Measurements from ENCODE around the gene RBMS3. TPM values are rescaled to one million over a fixed set of nuclear protein-coding genes. Genes with fewer than 3 reads are reported as not detected.

The RBMS3 gene
- total RNA-seq, 4 donors from 2014 or later = 7.3 to 21.8 (median 12.8) TPM

GRCh38 chr3:29373131-29373680, 92.3 kb downstream of the RBMS3 start:
- intact Hi-C loops (cut with DNase I; ENCODE audit: low total_unique reads) = no loop called here
- TF ChIP-seq CTCF (IDR thresholded peaks at IDR 0.05) = no peak
- no peak for TF ChIP-seq POLR2A (IDR thresholded peaks at IDR 0.05)
- no peak overlapping the region for H3K4me3 ChIP-seq (ENCODE audit: low read depth, poor library complexity, severe bottlenecking)
- no peak for DNase-seq (ENCODE audit: low spot score in 2 of 2)

GRCh38 chr3:29374226-29374625, 93.4 kb downstream of the RBMS3 start:
- TF ChIP-seq POLR2A (IDR thresholded peaks at IDR 0.05) (no peak), CTCF (IDR thresholded peaks at IDR 0.05) (no peak)
- no peak overlapping the region for H3K4me3 ChIP-seq (ENCODE audit: low read depth, poor library complexity, severe bottlenecking)
- DNase-seq (ENCODE audit: low spot score in 2 of 2) = no peak
- intact Hi-C loops (cut with DNase I; ENCODE audit: low total_unique reads) = no loop called here

- H3K4me3 ChIP-seq (ENCODE audit: low read depth, poor library complexity, severe bottlenecking) = no peak overlapping the region
- DNase-seq (ENCODE audit: low spot score in 2 of 2) = no peak
- intact Hi-C loops (cut with DNase I; ENCODE audit: low total_unique reads) = no loop called here
- no peak for TF ChIP-seq POLR2A (IDR thresholded peaks at IDR 0.05)
- no peak for TF ChIP-seq CTCF (IDR thresholded peaks at IDR 0.05)
Measured at GRCh38 chr3:29379097-29379496, 98.2 kb downstream of the RBMS3 start.

- intact Hi-C loops (cut with DNase I; ENCODE audit: low total_unique reads) = no loop called here
- no peak for DNase-seq (ENCODE audit: low spot score in 2 of 2)
- H3K4me3 ChIP-seq (ENCODE audit: low read depth, poor library complexity, severe bottlenecking) = no peak overlapping the region
- no peak for TF ChIP-seq CTCF (IDR thresholded peaks at IDR 0.05)
- no peak for TF ChIP-seq POLR2A (IDR thresholded peaks at IDR 0.05)
- 55 to 59% methylated on average over 1 of the region's 1 CpG for WGBS, 2 donors
Measured at GRCh38 chr3:29381595-29381994, 100.7 kb downstream of the RBMS3 start.

GRCh38 chr3:29382409-29382808, 101.5 kb downstream of the RBMS3 start:
- no peak for TF ChIP-seq POLR2A (IDR thresholded peaks at IDR 0.05)
- no peak for TF ChIP-seq CTCF (IDR thresholded peaks at IDR 0.05)
- intact Hi-C loops (cut with DNase I; ENCODE audit: low total_unique reads) = no loop called here
- 55 to 66% methylated on average over 6 of the region's 6 CpGs for WGBS, 2 donors
- no peak overlapping the region for H3K4me3 ChIP-seq (ENCODE audit: low read depth, poor library complexity, severe bottlenecking)
- no peak for DNase-seq (ENCODE audit: low spot score in 2 of 2)

GRCh38 chr3:29382845-29383244, 102.0 kb downstream of the RBMS3 start:
- no peak for TF ChIP-seq POLR2A (IDR thresholded peaks at IDR 0.05)
- TF ChIP-seq CTCF (IDR thresholded peaks at IDR 0.05) = no peak
- no peak overlapping the region for H3K4me3 ChIP-seq (ENCODE audit: low read depth, poor library complexity, severe bottlenecking)
- no peak for DNase-seq (ENCODE audit: low spot score in 2 of 2)
- WGBS, 2 donors = 80% methylated on average over 1 of the region's 1 CpG
- intact Hi-C loops (cut with DNase I; ENCODE audit: low total_unique reads) = no loop called here
